Activated CD4-positive, alpha-beta T cell treated with anti-CD3 and anti-CD28 coated beads, Interleukin-2, amount 50 U/mL, for 24 hours (primary cell): ENCODE data around the gene ATP8B1.
"Not testable (repeated sequence)": the region's sequence is repeated elsewhere in the genome, so short reads cannot be mapped to it uniquely, and the experiment has no call there.

Experiments used
- DNase-seq, 2 donors: peaks; one replicate each; pipeline ENCODE4 v3.0.0-alpha.2; 2020; ENCODE audit warnings: low read depth in 1 of 2, low spot score in 1 of 2

The ATP8B1 gene

GRCh38 chr18:57771193-57771592 is 31.9 kb downstream of the ATP8B1 start:
- DNase-seq, result no peak

GRCh38 chr18:57768537-57769326 is 34.4 kb downstream of the ATP8B1 start:
- DNase-seq, result no peak

GRCh38 chr18:57767259-57768050 is 35.7 kb downstream of the ATP8B1 start:
- no peak for DNase-seq

GRCh38 chr18:57764995-57765394 is 38.1 kb downstream of the ATP8B1 start:
- DNase-seq, result no peak

GRCh38 chr18:57764087-57764486 is 39.0 kb downstream of the ATP8B1 start:
- no peak for DNase-seq

- no peak for DNase-seq
These were observed 40.4 kb downstream of the ATP8B1 start for GRCh38 chr18:57762686-57763085.

- no peak for DNase-seq
These were observed 43.5 kb downstream of the ATP8B1 start for GRCh38 chr18:57759650-57760049.

GRCh38 chr18:57755473-57756067 is 47.5 kb downstream of the ATP8B1 start:
- DNase-seq, result no peak

GRCh38 chr18:57754577-57755338 is 48.4 kb downstream of the ATP8B1 start:
- DNase-seq, result no peak

GRCh38 chr18:57753063-57753462 is 50.1 kb downstream of the ATP8B1 start:
- no peak for DNase-seq

GRCh38 chr18:57749604-57749970 is 53.5 kb downstream of the ATP8B1 start:
- no peak for DNase-seq

GRCh38 chr18:57748770-57749603 is 54.1 kb downstream of the ATP8B1 start:
- DNase-seq, result no peak

- DNase-seq, result no peak
These were observed 55.1 kb downstream of the ATP8B1 start for GRCh38 chr18:57747809-57748680.

GRCh38 chr18:57744211-57744694 is 58.9 kb downstream of the ATP8B1 start:
- no peak for DNase-seq

- no peak for DNase-seq
These were observed 60.1 kb downstream of the ATP8B1 start for GRCh38 chr18:57743008-57743407.

GRCh38 chr18:57741273-57741672 is 61.8 kb downstream of the ATP8B1 start:
- no peak for DNase-seq

- DNase-seq, result no peak
These were observed 65.0 kb downstream of the ATP8B1 start for GRCh38 chr18:57738078-57738477.

GRCh38 chr18:57737400-57738060 is 65.6 kb downstream of the ATP8B1 start:
- no peak for DNase-seq

GRCh38 chr18:57735042-57735441 is 68.1 kb downstream of the ATP8B1 start:
- not testable (repeated sequence) for DNase-seq
